K562 (cell line): ENCODE data around the gene NMNAT3. TPM values are rescaled to one million over a fixed set of nuclear protein-coding genes. Genes with fewer than 3 reads are reported as not detected.

Source experiments
- ATAC-seq: fragments of 200-7000 bp; cut with Tn5 transposase; 3 replicates; pipeline ENCODE4 v1.9.1; 2020; ENCODE audit warnings: moderate library complexity
- BruUV-seq: library from RNA; stranded (reverse); fragments of 400-500 nt; replicated peaks from 2 replicates; lab custom pipeline; 2021; lab: Mats Ljungman, UMichigan
- CTCF ChIA-PET: fragments of 300-600 bp; formaldehyde crosslinking; extraction: SDS; loops from one replicate; lab custom pipeline; 2021; ENCODE audit warnings: low intra/inter-chr PET ratio; lab: Yijun Ruan, JAX
- POLR2A ChIA-PET: fragments of 300-600, 350-650 bp; sonication (Branson Sonifier 250); formaldehyde crosslinking; extraction: SDS; loops from one replicate; lab custom pipeline; 2021; ENCODE audit warnings: antibody characterized with exemption, inconsistent platforms; lab: Yijun Ruan, JAX
- DNase-seq, 4 experiments: peaks; one replicate each; pipeline versions ENCODE4 v3.0.0 to v3.0.0-alpha.2; 2011 to 2018; ENCODE audit warnings: low spot score in 3 of 4, mixed read lengths in 3 of 4; ENCODE audit errors: extremely low read depth in 1 of 4
- FAIRE-seq: peaks from 2 replicates; lab custom pipeline; 2011; peaks lifted over from hg19 to GRCh38; lab: Jason Lieb, UNC
- H2AFZ ChIP-seq: 2 replicates; pipeline ENCODE4 v1.6.0; 2011; ENCODE audit warnings: low read depth, low read length, control low read depth, inconsistent platforms
- H3K27ac ChIP-seq: fragments of 200-600 bp; 3 replicates; pipeline ENCODE4 v1.8.0; 2011; ENCODE audit warnings: low read depth, mild to moderate bottlenecking, control low read depth, inconsistent platforms, low read length, moderate library complexity, mixed read lengths; ENCODE audit errors: extremely low read depth
- H3K27me3 ChIP-seq, 2 experiments: fragments of 300-600 bp in 1 of 2; 2 replicates in 1 of 2; 3 replicates in 1 of 2; pipeline versions ENCODE4 v1.6.0 to v1.8.0; 2011; ENCODE audit warnings: inconsistent platforms in 2 of 2, low read length in 2 of 2, mild to moderate bottlenecking in 1 of 2, mixed read lengths in 1 of 2, moderate library complexity in 1 of 2; ENCODE audit not compliant: control insufficient read depth in 2 of 2, insufficient read depth in 2 of 2
- H3K36me3 ChIP-seq: fragments of 300-600 bp; 3 replicates; pipeline ENCODE4 v1.8.0; 2011; ENCODE audit warnings: mild to moderate bottlenecking, low read length, inconsistent platforms; ENCODE audit not compliant: control insufficient read depth, insufficient read depth
- H3K4me1 ChIP-seq, 2 experiments: fragments of 200-600 bp in 1 of 2; replicated peaks in 1 of 2; 2 replicates in 1 of 2; 3 replicates in 1 of 2; pipeline versions ENCODE4 v1.5.1 to v1.8.0; 2011; ENCODE audit warnings: inconsistent platforms in 2 of 2, low read length in 2 of 2, mild to moderate bottlenecking in 1 of 2, mixed read lengths in 1 of 2, moderate library complexity in 1 of 2; ENCODE audit not compliant: control insufficient read depth in 2 of 2, insufficient read depth in 2 of 2
- H3K4me2 ChIP-seq: 2 replicates; pipeline ENCODE4 v1.6.1; 2011; ENCODE audit warnings: low read length, control low read depth, inconsistent platforms, mixed read lengths; ENCODE audit not compliant: insufficient read depth
- H3K4me3 ChIP-seq: fragments of 200-600 bp; sonication (generic), shearing (Covaris generic); 2 replicates; pipeline ENCODE4 v1.5.1; 2016; ENCODE audit warnings: control low read depth, inconsistent platforms
- H3K79me2 ChIP-seq: fragments of 200-600 bp; 3 replicates; pipeline ENCODE4 v1.8.0; 2011; ENCODE audit warnings: low read length, inconsistent platforms; ENCODE audit not compliant: control insufficient read depth, insufficient read depth
- H3K9ac ChIP-seq, 2 experiments: 2 replicates each; pipeline versions ENCODE4 v1.6.0 to v1.6.1; 2011; ENCODE audit warnings: low read depth in 2 of 2, low read length in 2 of 2, control low read depth in 1 of 2, inconsistent platforms in 1 of 2, mild to moderate bottlenecking in 1 of 2, mixed read lengths in 1 of 2; ENCODE audit not compliant: insufficient read depth in 1 of 2
- H3K9me1 ChIP-seq: one replicate; pipeline ENCODE4 v1.6.0; 2011; ENCODE audit warnings: inconsistent platforms, mild to moderate bottlenecking, low read length, moderate library complexity; ENCODE audit not compliant: control insufficient read depth, insufficient read depth
- H3K9me3 ChIP-seq: replicated peaks from 2 replicates; pipeline ENCODE4 v1.5.1; 2011; ENCODE audit warnings: low read depth, low read length, inconsistent platforms; ENCODE audit not compliant: control insufficient read depth, insufficient read depth
- H4K20me1 ChIP-seq: replicated peaks from 2 replicates; pipeline ENCODE4 v1.6.1; 2011; ENCODE audit warnings: low read length, inconsistent platforms, mixed read lengths; ENCODE audit not compliant: control insufficient read depth, insufficient read depth
- ARID3B ChIP-seq: fragments of 250-450 bp; sonication (Bioruptor Pico); IDR thresholded peaks from 2 replicates; pipeline ENCODE4 v1.4.0; 2020; ENCODE audit warnings: borderline replicate concordance
- BRD4 ChIP-seq: fragments of 200-600 bp; sonication (generic); IDR thresholded peaks from 2 replicates; pipeline ENCODE4 v1.6.1; 2017; ENCODE audit warnings: inconsistent platforms
- CCNT2 ChIP-seq: IDR thresholded peaks from 2 replicates; pipeline ENCODE4 v1.6.1; 2011; ENCODE audit warnings: borderline replicate concordance, low read depth, mild to moderate bottlenecking, moderate library complexity, mixed read lengths, low read length; ENCODE audit not compliant: insufficient read length; ENCODE audit errors: extremely low read depth
- RBM22 ChIP-seq: fragments of 200-400 bp; formaldehyde crosslinking; IDR thresholded peaks from 2 replicates; pipeline ENCODE4 v1.6.1; 2018; ENCODE audit warnings: low read length, low read depth; ENCODE audit not compliant: poor library complexity, severe bottlenecking
- SETDB1 ChIP-seq: IDR thresholded peaks from one replicate; pipeline ENCODE4 v1.6.1; 2012; ENCODE audit warnings: low read length, control low read depth, inconsistent platforms
- STAT5B ChIP-seq: fragments of 250-450 bp; sonication (Bioruptor Pico); IDR thresholded peaks from 2 replicates; pipeline ENCODE4 v1.8.0; 2021; ENCODE audit warnings: mild to moderate bottlenecking, inconsistent platforms
- ZNF121 ChIP-seq: sonication (generic); formaldehyde crosslinking; conservative IDR thresholded peaks from 2 replicates; pipeline ENCODE4 v1.8.0; 2022; ENCODE audit warnings: missing genetic modification reagents
- ZNF561 ChIP-seq: fragments of 450-650 bp; formaldehyde crosslinking; conservative IDR thresholded peaks from 2 replicates; pipeline ENCODE4 v1.4.0; 2020; ENCODE audit warnings: mild to moderate bottlenecking, moderate library complexity
- WGBS: fragments of 100-300 bp; shearing (Covaris generic); methylation state at CpG from one replicate; pipeline ENCODE4 v1.1.6; 2016; ENCODE audit warnings: low coverage, mixed read lengths; ENCODE audit not compliant: insufficient coverage; ENCODE audit errors: missing lambda C conversion rate; 5-methylcytosine and 5-hydroxymethylcytosine counted together
- in situ Hi-C: fragments of 300-500 bp; cut with MboI; formaldehyde crosslinking; loops from 4 replicates; pipeline ENCODE4 v1.15.0; 2018; ENCODE audit warnings: inconsistent platforms, mixed read lengths
- intact Hi-C: fragments of 100-400 bp; cut with micrococcal nuclease; formaldehyde crosslinking; loops from 2 replicates; pipeline ENCODE4 v1.14.2; 2022
- polyA plus RNA-seq, 8 experiments: library from polyadenylated mRNA; depleted of rRNA in 4 of 8; stranded (reverse) in 5 of 8; unstranded in 3 of 8; fragments of >200 nt; fragmentation: Nextera tagmentation in 2 of 8; fragmentation: Illumina TruSeq in 1 of 8; extraction: Ambion mirVana in 2 of 8; extraction: Trizol in 1 of 8; gene quantifications; 2 replicates each; pipeline versions ENCODE4 v1.2.1 to v1.2.3, GENCODE V29; 2011 to 2014; ENCODE audit warnings: inconsistent platforms in 1 of 8, missing spikeins in 1 of 8
- total RNA-seq, 7 experiments: library from RNA; depleted of rRNA in 6 of 7; stranded (reverse); fragments of >200 nt in 6 of 7; fragmentation: Illumina TruSeq in 2 of 7; extraction: Trizol in 2 of 7; gene quantifications; 2 replicates each; pipeline versions ENCODE4 v1.2.1 to v1.2.3, GENCODE V29; 2011 to 2021; ENCODE audit warnings: low replicate concordance in 1 of 7

NMNAT3 gene
- total and polyA plus RNA-seq, 9 of the 15 experiments (the other 6 are each of a cell fraction or from before 2014, with no cell fraction given) = 2.3 to 12.5 (median 6.6) TPM

GRCh38 chr3:139517321-139518065 lies 160.3 kb downstream of the NMNAT3 start:
- H4K20me1 ChIP-seq = no peaks in the 10 kb centered on the region

More at GRCh38 chr3:139517321-139518065, 160.3 kb downstream of the NMNAT3 start:
- H3K9me1 ChIP-seq = no peaks in the 10 kb centered on the region
- 5% methylated on average over 5 of the region's 5 CpGs for WGBS
- no peak overlapping the region for H3K9ac ChIP-seq
- H3K4me1 ChIP-seq = peaks cover 3% of the 10 kb centered on the region in 2 experiments; a peak in 3 of 5 replicates
- ChIA-PET POLR2A (interaction anchor here (0.9 to 1.1 kb wide), 2 partner anchors 14 to 75 kb away, joined by 3 to 4 read pairs; no protein-coding TSS in a partner anchor), CTCF (no interaction called here)
- intact Hi-C loops (no loop called here), in situ Hi-C loops (no loop called here)
- no peak overlapping the region for H2AFZ ChIP-seq
- no peak overlapping the region for H3K4me3 ChIP-seq
- no peak for ATAC-seq
- DNase-seq = no peak
- H3K27ac ChIP-seq = no peak overlapping the region
- no peaks in the 10 kb centered on the region for H3K79me2 ChIP-seq
- no peak for FAIRE-seq
- H3K9me3 ChIP-seq = no peaks in the 10 kb centered on the region
- peaks cover 4 to 5% of the 10 kb centered on the region in 2 experiments; a peak in 3 of 5 replicates for H3K27me3 ChIP-seq
- TF ChIP-seq CCNT2 (no peak), ZNF121 (CRISPR knock-in tag) (no peak), SETDB1 (no peak), ARID3B (no peak), ZNF561 (CRISPR knock-in tag) (no peak), BRD4 (no peak), RBM22 (no peak), STAT5B (CRISPR knock-in tag) (no peak)
- H3K4me2 ChIP-seq = no peak overlapping the region
- BruUV-seq = no TSS peak
- no peaks in the 10 kb centered on the region for H3K36me3 ChIP-seq
